Measurements from ENCODE around the gene ADAMTS19. TPM values are rescaled to one million over a fixed set of nuclear protein-coding genes. Genes with fewer than 3 reads are reported as not detected.

The ADAMTS19 gene
- polyA plus RNA-seq, 1 donor (not counting 4 experiments of a cell fraction or from before 2014, with no cell fraction given), result 0.08 TPM

- no peak overlapping the region for H2AFZ ChIP-seq (ENCODE audit: control insufficient read depth, low read length)
- no peaks in the 10 kb centered on the region for H3K36me3 ChIP-seq (ENCODE audit: control insufficient read depth in 2 of 2, extremely low read depth in 1 of 2, insufficient read depth in 2 of 2, low read length in 2 of 2)
- H3K4me2 ChIP-seq (ENCODE audit: control insufficient read depth, extremely low read depth, insufficient read depth, low read depth, low read length), result no peak overlapping the region
- H3K4me1 ChIP-seq (ENCODE audit: control insufficient read depth, extremely low read depth, insufficient read depth, low read length), result no peaks in the 10 kb centered on the region
- H3K9me3 ChIP-seq (ENCODE audit: control insufficient read depth, low read depth, low read length), result no peaks in the 10 kb centered on the region
- no peak overlapping the region for H3K27ac ChIP-seq (ENCODE audit: control insufficient read depth, insufficient read depth, low read length)
- H3K9me1 ChIP-seq (ENCODE audit: control insufficient read depth, extremely low read depth, insufficient read depth, low read length), result no peaks in the 10 kb centered on the region
- no peak for TF ChIP-seq EZH2 (IDR thresholded peaks at IDR 0.05; ENCODE audit: low read length)
- TF ChIP-seq, protein P1, sequence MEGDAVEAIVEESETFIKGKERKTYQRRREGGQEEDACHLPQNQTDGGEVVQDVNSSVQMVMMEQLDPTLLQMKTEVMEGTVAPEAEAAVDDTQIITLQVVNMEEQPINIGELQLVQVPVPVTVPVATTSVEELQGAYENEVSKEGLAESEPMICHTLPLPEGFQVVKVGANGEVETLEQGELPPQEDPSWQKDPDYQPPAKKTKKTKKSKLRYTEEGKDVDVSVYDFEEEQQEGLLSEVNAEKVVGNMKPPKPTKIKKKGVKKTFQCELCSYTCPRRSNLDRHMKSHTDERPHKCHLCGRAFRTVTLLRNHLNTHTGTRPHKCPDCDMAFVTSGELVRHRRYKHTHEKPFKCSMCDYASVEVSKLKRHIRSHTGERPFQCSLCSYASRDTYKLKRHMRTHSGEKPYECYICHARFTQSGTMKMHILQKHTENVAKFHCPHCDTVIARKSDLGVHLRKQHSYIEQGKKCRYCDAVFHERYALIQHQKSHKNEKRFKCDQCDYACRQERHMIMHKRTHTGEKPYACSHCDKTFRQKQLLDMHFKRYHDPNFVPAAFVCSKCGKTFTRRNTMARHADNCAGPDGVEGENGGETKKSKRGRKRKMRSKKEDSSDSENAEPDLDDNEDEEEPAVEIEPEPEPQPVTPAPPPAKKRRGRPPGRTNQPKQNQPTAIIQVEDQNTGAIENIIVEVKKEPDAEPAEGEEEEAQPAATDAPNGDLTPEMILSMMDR (optimal IDR thresholded peaks at IDR 0.05 in 1 of 3, IDR thresholded peaks at IDR 0.05 in 1 of 3, conservative IDR thresholded peaks at IDR 0.05 in 1 of 3; ENCODE audit: extremely low read depth in 1 of 3, insufficient read depth in 2 of 3, low read length in 3 of 3), result no peak
- DNase-seq (ENCODE audit: low read depth, low spot score) (no peak), FAIRE-seq (no peak)
- no peaks in the 10 kb centered on the region for H3K79me2 ChIP-seq (ENCODE audit: control insufficient read depth, insufficient read depth, low read length)
- H4K20me1 ChIP-seq (ENCODE audit: control insufficient read depth, extremely low read depth, insufficient read depth, low read length), result no peaks in the 10 kb centered on the region
- no peak overlapping the region for H3K9ac ChIP-seq (ENCODE audit: control insufficient read depth, extremely low read depth, insufficient read depth, low read length)
- dilution Hi-C loops (cut with MboI; ENCODE audit: extremely low pct_ligation_motif_present, low sequenced_read_pairs), result no loop called here
- H3K27me3 ChIP-seq (ENCODE audit: control insufficient read depth, extremely low read depth, insufficient read depth, low read length), result no peaks in the 10 kb centered on the region
- H3K4me3 ChIP-seq (ENCODE audit: control insufficient read depth in 2 of 3, extremely low read depth in 1 of 3, insufficient read depth in 2 of 3, low read depth in 1 of 3, low read length in 3 of 3), result no peak overlapping the region
Measured at GRCh38 chr5:129447968-129448367, 12.1 kb upstream of the ADAMTS19 start.

- Histone ChIP-seq H3K79me2 (ENCODE audit: control insufficient read depth, insufficient read depth, low read length) (no peaks in the 10 kb centered on the region), H3K4me3 (ENCODE audit: control insufficient read depth in 2 of 3, extremely low read depth in 1 of 3, insufficient read depth in 2 of 3, low read depth in 1 of 3, low read length in 3 of 3) (no peak overlapping the region), H3K9ac (ENCODE audit: control insufficient read depth, extremely low read depth, insufficient read depth, low read length) (no peak overlapping the region), H3K27me3 (ENCODE audit: control insufficient read depth, extremely low read depth, insufficient read depth, low read length) (no peaks in the 10 kb centered on the region), H4K20me1 (ENCODE audit: control insufficient read depth, extremely low read depth, insufficient read depth, low read length) (no peaks in the 10 kb centered on the region), H3K27ac (ENCODE audit: control insufficient read depth, insufficient read depth, low read length) (no peak overlapping the region), H3K4me2 (ENCODE audit: control insufficient read depth, extremely low read depth, insufficient read depth, low read depth, low read length) (no peak overlapping the region), H2AFZ (ENCODE audit: control insufficient read depth, low read length) (no peak overlapping the region), H3K9me3 (ENCODE audit: control insufficient read depth, low read depth, low read length) (no peaks in the 10 kb centered on the region), H3K4me1 (ENCODE audit: control insufficient read depth, extremely low read depth, insufficient read depth, low read length) (no peaks in the 10 kb centered on the region), H3K36me3 (ENCODE audit: control insufficient read depth in 2 of 2, extremely low read depth in 1 of 2, insufficient read depth in 2 of 2, low read length in 2 of 2) (no peaks in the 10 kb centered on the region), H3K9me1 (ENCODE audit: control insufficient read depth, extremely low read depth, insufficient read depth, low read length) (no peaks in the 10 kb centered on the region)
- DNase-seq (ENCODE audit: low read depth, low spot score) (no peak), FAIRE-seq (no peak)
- dilution Hi-C loops (cut with MboI; ENCODE audit: extremely low pct_ligation_motif_present, low sequenced_read_pairs), result no loop called here
- TF ChIP-seq, protein P1 (optimal IDR thresholded peaks at IDR 0.05 in 1 of 3, IDR thresholded peaks at IDR 0.05 in 1 of 3, conservative IDR thresholded peaks at IDR 0.05 in 1 of 3; ENCODE audit: extremely low read depth in 1 of 3, insufficient read depth in 2 of 3, low read length in 3 of 3), result no peak
- no peak for TF ChIP-seq EZH2 (IDR thresholded peaks at IDR 0.05; ENCODE audit: low read length)
Measured at GRCh38 chr5:129448654-129449053, 11.4 kb upstream of the ADAMTS19 start.

Measured in keratinocyte (primary cell).